ENCODE data around the gene LIMCH1. TPM values are rescaled to one million over a fixed set of nuclear protein-coding genes. Genes with fewer than 3 reads are reported as not detected.
"Not testable (repeated sequence)": the region's sequence is repeated elsewhere in the genome, so short reads cannot be mapped to it uniquely, and the experiment has no call there.

LIMCH1 gene
- total and polyA plus RNA-seq, 11 donors: 50.9 to 345 (median 233) TPM

GRCh38 chr4:41638866-41639265 lies 100.9 kb downstream of the LIMCH1 start:
- no peak overlapping the region for H3K4me3 ChIP-seq
- 73 to 86% (median 82%) methylated on average over 4 of the region's 4 CpGs for WGBS, 4 donors
- intact Hi-C loops (cut with DNase I): no loop called here
- H3K4me1 ChIP-seq: peaks cover 0 to 40% (median 14%) of the 10 kb centered on the region in 12 donors
- H3K9me3 ChIP-seq: no peaks in the 10 kb centered on the region
- no peak overlapping the region for H3K27ac ChIP-seq
- H3K27me3 ChIP-seq: peaks cover 0 to 2% (median 0%) of the 10 kb centered on the region in 9 donors
- no peak for ATAC-seq
- no peak for DNase-seq
- H3K36me3 ChIP-seq: peaks cover 0 to 38% (median 11%) of the 10 kb centered on the region in 9 donors
- no peak for TF ChIP-seq CTCF (IDR thresholded peaks at IDR 0.05)
- no peak for TF ChIP-seq POLR2A (IDR thresholded peaks at IDR 0.05)

GRCh38 chr4:41639291-41639690 lies 101.3 kb downstream of the LIMCH1 start:
- intact Hi-C loops (cut with DNase I): no loop called here
- no peaks in the 10 kb centered on the region for H3K9me3 ChIP-seq
- peaks cover 0 to 35% (median 10%) of the 10 kb centered on the region in 9 donors for H3K36me3 ChIP-seq
- no peak overlapping the region for H3K4me3 ChIP-seq
- no peak for ATAC-seq
- peaks cover 0 to 6% (median 0%) of the 10 kb centered on the region in 9 donors for H3K27me3 ChIP-seq
- no peak overlapping the region for H3K27ac ChIP-seq
- 76 to 96% (median 86%) methylated on average over 1 of the region's 1 CpG for WGBS, 4 donors
- DNase-seq: no peak
- H3K4me1 ChIP-seq: peaks cover 0 to 45% (median 18%) of the 10 kb centered on the region in 12 donors
- TF ChIP-seq POLR2A (IDR thresholded peaks at IDR 0.05) (no peak), CTCF (IDR thresholded peaks at IDR 0.05) (no peak)

GRCh38 chr4:41640906-41641305 lies 102.9 kb downstream of the LIMCH1 start:
- ATAC-seq: no peak
- H3K9me3 ChIP-seq: no peaks in the 10 kb centered on the region
- peaks cover 0 to 19% (median 0%) of the 10 kb centered on the region in 9 donors for H3K27me3 ChIP-seq
- peaks cover 0 to 19% (median 2%) of the 10 kb centered on the region in 9 donors for H3K36me3 ChIP-seq
- H3K4me1 ChIP-seq: peaks cover 0 to 49% (median 24%) of the 10 kb centered on the region in 12 donors
- 85 to 92% (median 87%) methylated on average over 6 of the region's 6 CpGs for WGBS, 4 donors
- H3K27ac ChIP-seq: no peak overlapping the region
- intact Hi-C loops (cut with DNase I): loop anchor here in 7 of 10 donors (5.0 to 10.0 kb wide), 6 partner anchors 106 to 359 kb away; partner anchors contain the start of gene LIMCH1 (in 2 of the 7)
- no peak overlapping the region for H3K4me3 ChIP-seq
- DNase-seq: no peak
- TF ChIP-seq CTCF (IDR thresholded peaks at IDR 0.05) (no peak), POLR2A (IDR thresholded peaks at IDR 0.05) (no peak)

GRCh38 chr4:41642746-41643145 lies 104.8 kb downstream of the LIMCH1 start:
- not testable (repeated sequence) for H3K9me3 ChIP-seq, H3K27ac ChIP-seq, ATAC-seq, H3K4me3 ChIP-seq, DNase-seq
- peaks cover 0 to 19% (median 0%) of the 10 kb centered on the region in 9 donors for H3K27me3 ChIP-seq
- H3K4me1 ChIP-seq: peaks cover 0 to 49% (median 24%) of the 10 kb centered on the region in 12 donors
- WGBS, 4 donors: 95 to 100% (median 98%) methylated on average over 1 of the region's 1 CpG
- intact Hi-C loops (cut with DNase I): loop anchor here in 7 of 10 donors (5.0 to 10.0 kb wide), 6 partner anchors 108 to 360 kb away; partner anchors contain the start of gene LIMCH1 (in 2 of the 7)
- H3K36me3 ChIP-seq: peaks cover 0 to 27% (median 20%) of the 10 kb centered on the region in 9 donors

- no peak overlapping the region for H3K27ac ChIP-seq
- ATAC-seq (no peak), DNase-seq (no peak)
- intact Hi-C loops (cut with DNase I): loop anchor here in 7 of 10 donors (5.0 to 10.0 kb wide), 6 partner anchors 109 to 361 kb away; partner anchors contain the start of gene LIMCH1 (in 2 of the 7)
- TF ChIP-seq POLR2A (IDR thresholded peaks at IDR 0.05) (no peak), CTCF (IDR thresholded peaks at IDR 0.05) (no peak)
- H3K36me3 ChIP-seq: peaks cover 0 to 33% (median 25%) of the 10 kb centered on the region in 9 donors
- H3K4me1 ChIP-seq: peaks cover 0 to 47% (median 24%) of the 10 kb centered on the region in 12 donors
- no peak overlapping the region for H3K4me3 ChIP-seq
- no peaks in the 10 kb centered on the region for H3K9me3 ChIP-seq
- H3K27me3 ChIP-seq: peaks cover 0 to 19% (median 0%) of the 10 kb centered on the region in 9 donors
These were observed 105.4 kb downstream of the LIMCH1 start for GRCh38 chr4:41643331-41643730.
